Fibroblast of skin of back (primary cell): Measurements from ENCODE around the gene AKAP11.
A peak's percentile ranks its signal among the peaks of the same experiment; 100 is the strongest.

Experiments
- DNase-seq: peaks from one replicate; pipeline ENCODE4 v3.0.0-alpha.2; 2013

AKAP11 gene

DNA sequence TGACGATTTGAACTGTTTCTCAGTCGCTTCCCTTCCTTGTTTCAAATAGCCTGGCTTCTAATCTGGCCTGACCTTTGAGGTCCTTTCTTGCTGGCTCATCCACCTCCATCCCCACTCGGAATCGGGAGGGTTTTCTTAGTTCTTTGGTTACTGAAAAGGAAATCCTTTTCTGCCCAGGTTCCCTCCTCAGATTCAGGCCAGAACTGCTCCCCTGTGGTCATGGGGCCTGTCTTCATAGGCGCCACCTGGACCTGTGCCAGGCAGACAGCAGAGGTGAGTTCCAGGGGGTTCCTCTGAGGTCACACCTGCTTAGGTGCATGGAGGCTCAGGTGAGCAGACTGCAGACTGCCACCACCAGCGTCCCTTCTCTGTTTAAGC lies 62.4 kb downstream of the AKAP11 start:
- DNase-seq = no peak

DNA sequence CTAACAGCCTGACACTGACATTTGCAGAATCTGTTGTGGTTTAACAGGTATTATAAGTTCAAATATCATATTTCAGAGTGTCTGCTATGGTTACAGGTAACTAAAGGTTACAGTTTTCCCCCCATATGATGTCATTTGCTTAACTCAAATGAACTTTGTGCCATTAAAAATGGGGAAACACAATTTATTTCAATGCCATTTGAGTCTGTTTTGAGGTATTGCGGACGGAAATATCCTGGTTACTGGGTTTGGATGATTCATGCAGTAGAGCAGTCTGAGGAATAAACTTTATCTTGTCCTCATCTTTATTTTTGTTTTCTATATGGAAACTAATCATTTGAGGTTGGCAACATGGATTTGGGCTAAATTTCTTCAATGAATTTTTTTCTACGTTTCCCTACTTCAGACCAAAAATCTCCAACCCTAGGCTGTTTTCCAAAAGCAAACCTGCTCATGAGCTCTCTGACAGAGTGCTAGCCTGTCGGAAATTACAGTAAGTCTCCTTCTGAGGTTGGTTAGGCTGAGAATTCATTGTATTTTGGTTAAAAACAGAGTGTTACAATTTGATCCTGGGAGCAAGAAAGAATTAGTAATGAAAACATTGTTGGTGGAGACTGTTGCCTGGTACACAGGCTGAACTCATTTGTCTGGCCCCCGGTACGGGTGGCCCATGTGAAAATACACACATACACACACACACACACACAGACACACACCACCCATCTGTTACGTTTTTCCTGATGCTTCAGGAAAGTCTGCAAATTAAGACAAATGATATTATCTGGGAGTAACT lies 66.1 kb downstream of the AKAP11 start:
- DNase-seq = no peak

GRCh38 chr13:42345367-42345766 lies 73.4 kb downstream of the AKAP11 start:
- no peak for DNase-seq

GRCh38 chr13:42348576-42348975 lies 76.6 kb downstream of the AKAP11 start:
- no peak for DNase-seq

- DNase-seq = no peak
Observed at GRCh38 chr13:42350141-42350540, 78.2 kb downstream of the AKAP11 start.

DNA sequence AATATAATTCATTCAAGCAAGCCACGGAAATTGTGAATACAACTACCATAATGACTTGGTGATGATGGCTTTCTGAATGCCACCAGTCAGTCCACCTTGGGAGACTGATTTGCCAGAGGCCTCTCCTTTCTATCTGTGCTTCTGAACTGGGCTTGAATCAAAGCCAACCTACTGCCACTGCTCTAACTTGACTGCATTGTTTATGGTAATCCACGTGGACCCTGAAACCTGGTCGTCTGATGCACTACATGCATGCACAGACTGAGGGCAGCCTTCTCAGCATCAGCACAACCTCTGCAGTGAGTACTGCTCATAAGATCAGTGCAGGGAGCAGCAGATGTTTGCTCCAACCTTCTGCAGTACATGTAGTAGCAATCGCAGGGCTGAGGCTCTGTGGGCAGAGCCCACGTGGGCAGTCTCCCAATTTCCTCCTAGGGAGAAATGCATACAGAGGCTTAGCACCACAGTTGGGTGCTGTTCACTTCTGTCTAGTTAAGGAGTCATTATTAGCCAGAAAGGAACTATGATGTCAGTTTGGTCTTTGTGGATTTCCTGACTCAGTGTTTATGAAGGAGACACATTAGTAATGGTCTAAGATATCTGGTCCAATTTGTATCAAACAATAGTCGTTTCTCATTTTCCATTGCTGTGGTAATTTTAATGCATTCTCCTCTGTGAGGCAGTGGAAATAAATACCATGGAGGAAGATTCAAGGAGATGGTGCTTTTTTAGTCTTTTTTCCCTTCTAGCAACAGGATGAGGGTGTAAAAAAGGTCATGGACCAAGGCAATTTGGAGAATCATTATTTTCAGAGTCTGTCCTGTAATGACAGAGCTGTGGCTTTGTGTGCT lies 82.5 kb downstream of the AKAP11 start:
- DNase-seq = peak; percentile 49

- DNase-seq = no peak
Observed at GRCh38 chr13:42355092-42355485, 83.1 kb downstream of the AKAP11 start.

GRCh38 chr13:42355491-42356183 lies 83.7 kb downstream of the AKAP11 start:
- no peak for DNase-seq

DNA sequence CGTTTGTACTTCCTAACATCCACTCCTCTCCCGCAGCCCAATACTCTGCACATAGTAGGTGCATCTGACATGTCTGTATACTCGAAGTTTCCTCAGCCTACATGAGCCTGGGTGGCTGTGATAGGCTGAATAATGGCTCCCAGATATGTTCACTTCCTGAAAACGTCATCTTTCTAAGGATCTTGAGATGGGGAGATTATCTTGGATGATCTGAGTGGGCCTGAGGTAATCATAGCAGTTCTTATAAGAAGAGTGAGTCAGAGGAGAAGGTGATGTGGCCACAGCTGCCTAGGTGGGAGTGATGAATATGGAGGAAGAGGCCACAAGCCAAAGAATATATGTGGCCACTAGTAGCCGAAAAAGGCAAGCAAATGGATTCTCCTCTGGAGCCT lies 84.2 kb downstream of the AKAP11 start:
- DNase-seq = no peak

- no peak for DNase-seq
Observed at GRCh38 chr13:42360046-42360574, 88.2 kb downstream of the AKAP11 start.

DNA sequence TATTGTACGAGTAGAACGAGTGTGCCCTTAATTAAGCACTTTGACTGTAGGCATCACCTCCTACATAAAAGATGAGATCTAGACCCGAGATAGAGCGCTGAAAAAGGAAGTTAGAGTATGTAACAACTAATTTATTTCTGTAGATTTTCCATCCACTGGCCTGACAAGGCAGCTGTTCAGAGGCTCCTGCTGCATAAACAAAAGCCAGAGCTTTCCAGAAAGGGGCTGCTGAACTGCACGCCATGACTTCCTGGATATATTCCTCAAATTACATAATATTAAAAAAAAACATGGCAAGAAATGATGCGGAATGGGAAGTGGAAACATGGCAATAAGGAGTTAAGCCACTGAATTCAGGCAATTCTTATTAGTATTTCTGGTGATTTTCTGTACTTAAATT lies 89.7 kb downstream of the AKAP11 start:
- DNase-seq = no peak

DNA sequence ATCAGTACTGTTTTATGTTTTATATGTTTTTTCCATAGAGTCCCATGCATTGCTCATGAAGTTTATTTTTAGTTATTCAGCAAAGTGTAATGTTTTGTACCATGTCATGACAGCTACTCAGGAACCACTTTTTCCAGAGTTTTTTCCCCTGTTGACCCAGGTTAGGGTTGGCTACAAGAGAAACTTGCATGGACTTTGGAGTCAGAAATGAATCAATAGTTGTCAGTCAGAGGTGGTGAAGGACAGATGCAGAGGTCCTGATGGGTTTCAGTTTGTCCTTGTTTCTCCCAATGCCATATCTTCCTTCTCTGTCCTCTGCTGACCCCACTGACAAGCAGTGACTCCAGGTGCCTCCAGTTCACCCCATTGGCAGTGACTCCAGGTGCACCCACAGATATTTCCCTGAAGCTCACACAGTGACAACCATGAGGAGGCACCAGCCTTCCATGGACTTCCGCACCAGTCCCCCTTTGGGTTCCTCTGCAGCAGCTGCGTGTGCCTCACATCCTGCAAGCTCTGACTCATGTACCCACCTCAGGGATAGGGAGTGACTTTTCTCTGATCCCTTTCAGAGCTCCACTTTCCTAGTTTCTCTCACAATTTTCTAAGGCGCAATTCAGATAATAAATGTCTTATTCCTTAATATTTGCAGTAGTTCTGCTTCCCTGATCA lies 92.1 kb downstream of the AKAP11 start:
- peak; percentile 32 for DNase-seq

- DNase-seq = no peak
Observed at GRCh38 chr13:42364613-42365000, 92.7 kb downstream of the AKAP11 start.

GRCh38 chr13:42367831-42368230 lies 95.9 kb downstream of the AKAP11 start:
- DNase-seq = peak; percentile 17

GRCh38 chr13:42369071-42369797 lies 97.3 kb downstream of the AKAP11 start:
- no peak for DNase-seq

DNA sequence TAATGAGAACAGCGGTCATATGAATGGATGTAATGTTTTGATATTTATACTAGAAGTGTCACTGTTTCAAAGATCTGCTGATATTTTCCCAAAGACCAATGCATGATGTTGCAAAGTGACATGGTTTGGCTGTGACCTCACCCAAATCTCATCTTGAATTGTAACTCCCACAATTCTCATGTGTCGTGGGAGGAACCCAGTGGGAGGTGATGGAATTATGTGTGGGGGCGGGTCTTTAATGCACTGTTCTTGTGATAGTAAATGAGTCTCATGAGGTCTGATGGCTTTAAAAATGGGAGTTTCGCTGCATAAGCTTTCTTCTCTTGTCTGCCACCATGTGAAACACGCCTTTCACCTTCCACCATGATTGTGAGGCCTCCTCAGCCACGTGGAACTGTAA lies 98.3 kb downstream of the AKAP11 start:
- DNase-seq = no peak
